Astrocyte (in vitro differentiated cells and primary cell): ENCODE data around the gene ZNF682.
"Not testable (repeated sequence)": the region's sequence is repeated elsewhere in the genome, so short reads cannot be mapped to it uniquely, and the experiment has no call there.

Experiments used
- CTCF ChIP-seq: IDR thresholded peaks from 2 replicates; pipeline ENCODE4 v1.5.1; 2011; ENCODE audit warnings: low read depth, mild to moderate bottlenecking, inconsistent platforms, low read length, moderate library complexity; ENCODE audit not compliant: insufficient read depth
- EZH2 ChIP-seq: IDR thresholded peaks from 2 replicates; pipeline ENCODE4 v1.6.1; 2012; ENCODE audit warnings: mild to moderate bottlenecking, low read length, inconsistent platforms; ENCODE audit not compliant: insufficient read depth

GRCh38 chr19:20058738-20059137, 19.4 kb upstream of the ZNF682 start:
- not testable (repeated sequence) for TF ChIP-seq CTCF, EZH2
